Measurements from ENCODE around the gene TEAD2.
A peak's percentile ranks its signal among the peaks of the same experiment; 100 is the strongest.
"Not testable (repeated sequence)": the region's sequence is repeated elsewhere in the genome, so short reads cannot be mapped to it uniquely, and the experiment has no call there.

TEAD2 gene

GRCh38 chr19:49337267-49338022, 24.8 kb downstream of the TEAD2 start:
- H3K36me3 Mint-ChIP-seq: peaks cover 41% of the 10 kb centered on the region
- peaks cover 5% of the 10 kb centered on the region for H3K9me3 Mint-ChIP-seq
- H3K27ac Mint-ChIP-seq: peak overlapping the region; percentile 98
- no peaks in the 10 kb centered on the region for H3K27me3 Mint-ChIP-seq
- ATAC-seq (ENCODE audit: low read depth) (no peak), DNase-seq (ENCODE audit: low spot score in 2 of 2) (no peak)
- peaks cover 60% of the 10 kb centered on the region for H3K4me1 Mint-ChIP-seq
- peak overlapping the region; percentile 96 for H3K4me3 Mint-ChIP-seq

- Mint-ChIP-seq H3K27me3 (no peaks in the 10 kb centered on the region), H3K4me3 (peak overlapping the region; percentile 96), H3K4me1 (peaks cover 63% of the 10 kb centered on the region), H3K36me3 (peaks cover 41% of the 10 kb centered on the region), H3K27ac (peak overlapping the region; percentile 98), H3K9me3 (peaks cover 5% of the 10 kb centered on the region)
- no peak for DNase-seq (ENCODE audit: low spot score in 2 of 2)
- ATAC-seq (ENCODE audit: low read depth): no peak
These were observed 25.5 kb downstream of the TEAD2 start for GRCh38 chr19:49336482-49337266.

GRCh38 chr19:49335784-49336481, 26.3 kb downstream of the TEAD2 start:
- peaks cover 5% of the 10 kb centered on the region for H3K9me3 Mint-ChIP-seq
- H3K36me3 Mint-ChIP-seq: peaks cover 41% of the 10 kb centered on the region

GRCh38 chr19:49335071-49335783, 27.0 kb downstream of the TEAD2 start, which contains the start of gene CD37:
CD37 (plus strand) TSS chr19:49335406; CDS start chr19:49335541, 135 bp downstream.
- H3K4me1 Mint-ChIP-seq: peaks cover 58% of the 10 kb centered on the region
- ATAC-seq (ENCODE audit: low read depth): peak; percentile 35
- no peaks in the 10 kb centered on the region for H3K27me3 Mint-ChIP-seq

More at GRCh38 chr19:49335784-49336481, 26.3 kb downstream of the TEAD2 start:
- Mint-ChIP-seq H3K27ac (peak overlapping the region; percentile 98), H3K4me1 (peaks cover 61% of the 10 kb centered on the region), H3K27me3 (no peaks in the 10 kb centered on the region), H3K4me3 (peak overlapping the region; percentile 96)
- DNase-seq (ENCODE audit: low spot score in 2 of 2): no peak
- ATAC-seq (ENCODE audit: low read depth): no peak

GRCh38 chr19:49333811-49334288, 28.4 kb downstream of the TEAD2 start:
- Mint-ChIP-seq H3K27me3 (no peaks in the 10 kb centered on the region), H3K4me1 (peaks cover 62% of the 10 kb centered on the region), H3K36me3 (peaks cover 34% of the 10 kb centered on the region), H3K9me3 (peaks cover 3% of the 10 kb centered on the region), H3K27ac (peak overlapping the region; percentile 98), H3K4me3 (peak overlapping the region; percentile 88)
- ATAC-seq (ENCODE audit: low read depth): peak; percentile 79
- DNase-seq (ENCODE audit: low spot score in 2 of 2): peak; percentile 77 to 92

More at GRCh38 chr19:49335071-49335783, 27.0 kb downstream of the TEAD2 start, which contains the start of gene CD37:
- Mint-ChIP-seq H3K9me3 (peaks cover 5% of the 10 kb centered on the region), H3K36me3 (peaks cover 40% of the 10 kb centered on the region), H3K4me3 (peak within 1 kb of the TSS; percentile 96), H3K27ac (peak within 1 kb of the TSS; percentile 98)
- peak; percentile 63 to 70 for DNase-seq (ENCODE audit: low spot score in 2 of 2)

GRCh38 chr19:49333418-49333805, 28.8 kb downstream of the TEAD2 start:
- Mint-ChIP-seq H3K36me3 (peaks cover 30% of the 10 kb centered on the region), H3K9me3 (no peaks in the 10 kb centered on the region), H3K4me3 (peak overlapping the region; percentile 88), H3K27ac (peak overlapping the region; percentile 98), H3K4me1 (peaks cover 62% of the 10 kb centered on the region), H3K27me3 (no peaks in the 10 kb centered on the region)
- DNase-seq (ENCODE audit: low spot score in 2 of 2): no peak
- ATAC-seq (ENCODE audit: low read depth): no peak

GRCh38 chr19:49332691-49333417, 29.4 kb downstream of the TEAD2 start:
- not testable (repeated sequence) for H3K27me3 Mint-ChIP-seq; DNase-seq (ENCODE audit: low spot score in 2 of 2); ATAC-seq (ENCODE audit: low read depth); H3K9me3 Mint-ChIP-seq
- Mint-ChIP-seq H3K4me3 (peak overlapping the region; percentile 88), H3K27ac (peak overlapping the region; percentile 98), H3K36me3 (peaks cover 29% of the 10 kb centered on the region), H3K4me1 (peaks cover 62% of the 10 kb centered on the region)

GRCh38 chr19:49331616-49332055, 30.6 kb downstream of the TEAD2 start:
- H3K27ac Mint-ChIP-seq: peak overlapping the region; percentile 98
- H3K27me3 Mint-ChIP-seq: no peaks in the 10 kb centered on the region
- ATAC-seq (ENCODE audit: low read depth) (peak; percentile 42), DNase-seq (ENCODE audit: low spot score in 2 of 2) (peak; percentile 45 to 54)
- peaks cover 28% of the 10 kb centered on the region for H3K36me3 Mint-ChIP-seq
- peaks cover 1% of the 10 kb centered on the region for H3K9me3 Mint-ChIP-seq
- peak overlapping the region; percentile 54 for H3K4me3 Mint-ChIP-seq
- H3K4me1 Mint-ChIP-seq: peaks cover 61% of the 10 kb centered on the region

GRCh38 chr19:49331187-49331586, 31.0 kb downstream of the TEAD2 start:
- Mint-ChIP-seq H3K4me3 (peak overlapping the region; percentile 54), H3K36me3 (peaks cover 26% of the 10 kb centered on the region), H3K27ac (peak overlapping the region; percentile 98), H3K4me1 (peaks cover 61% of the 10 kb centered on the region)
- ATAC-seq (ENCODE audit: low read depth); DNase-seq (ENCODE audit: low spot score in 2 of 2); H3K9me3 Mint-ChIP-seq; H3K27me3 Mint-ChIP-seq: not testable (repeated sequence)

- Mint-ChIP-seq H3K36me3 (peaks cover 22% of the 10 kb centered on the region), H3K4me1 (peaks cover 60% of the 10 kb centered on the region), H3K27me3 (no peaks in the 10 kb centered on the region), H3K9me3 (peaks cover 1% of the 10 kb centered on the region), H3K4me3 (peak overlapping the region; percentile 81), H3K27ac (peak overlapping the region; percentile 98)
- DNase-seq (ENCODE audit: low spot score in 2 of 2) (no peak), ATAC-seq (ENCODE audit: low read depth) (no peak)
These were observed 33.5 kb downstream of the TEAD2 start for GRCh38 chr19:49328741-49329140.

- no peaks in the 10 kb centered on the region for H3K27me3 Mint-ChIP-seq
- H3K9me3 Mint-ChIP-seq: peaks cover 1% of the 10 kb centered on the region
- H3K36me3 Mint-ChIP-seq: peaks cover 28% of the 10 kb centered on the region
- DNase-seq (ENCODE audit: low spot score in 2 of 2): peak in 1 of 2 donors; percentile 33
- peak overlapping the region; percentile 98 for H3K27ac Mint-ChIP-seq
- H3K4me1 Mint-ChIP-seq: peaks cover 59% of the 10 kb centered on the region
- ATAC-seq (ENCODE audit: low read depth): peak; percentile 10
- H3K4me3 Mint-ChIP-seq: peak overlapping the region; percentile 81
These were observed 34.2 kb downstream of the TEAD2 start for GRCh38 chr19:49327878-49328544.

GRCh38 chr19:49326165-49326704, 36.0 kb downstream of the TEAD2 start:
- Mint-ChIP-seq H3K27ac (peak overlapping the region; percentile 98), H3K36me3 (peaks cover 33% of the 10 kb centered on the region), H3K27me3 (no peaks in the 10 kb centered on the region), H3K9me3 (peaks cover 1% of the 10 kb centered on the region), H3K4me3 (peak overlapping the region; percentile 72), H3K4me1 (peaks cover 46% of the 10 kb centered on the region)
- DNase-seq (ENCODE audit: low spot score in 2 of 2) (peak in 1 of 2 donors; percentile 35), ATAC-seq (ENCODE audit: low read depth) (peak; percentile 84)

All from memory B cell (primary cell).